GM20000 (cell line): ENCODE results near the gene KIF15.

Experiments used
- DNase-seq: peaks from one replicate; pipeline ENCODE4 v3.0.0; 2012; ENCODE audit warnings: low spot score
- CTCF ChIP-seq: IDR thresholded peaks from 2 replicates; pipeline ENCODE4 v1.5.1; 2012; ENCODE audit warnings: mild to moderate bottlenecking, control low read depth; ENCODE audit errors: extremely low read depth, missing control alignments

The KIF15 gene, protein sequence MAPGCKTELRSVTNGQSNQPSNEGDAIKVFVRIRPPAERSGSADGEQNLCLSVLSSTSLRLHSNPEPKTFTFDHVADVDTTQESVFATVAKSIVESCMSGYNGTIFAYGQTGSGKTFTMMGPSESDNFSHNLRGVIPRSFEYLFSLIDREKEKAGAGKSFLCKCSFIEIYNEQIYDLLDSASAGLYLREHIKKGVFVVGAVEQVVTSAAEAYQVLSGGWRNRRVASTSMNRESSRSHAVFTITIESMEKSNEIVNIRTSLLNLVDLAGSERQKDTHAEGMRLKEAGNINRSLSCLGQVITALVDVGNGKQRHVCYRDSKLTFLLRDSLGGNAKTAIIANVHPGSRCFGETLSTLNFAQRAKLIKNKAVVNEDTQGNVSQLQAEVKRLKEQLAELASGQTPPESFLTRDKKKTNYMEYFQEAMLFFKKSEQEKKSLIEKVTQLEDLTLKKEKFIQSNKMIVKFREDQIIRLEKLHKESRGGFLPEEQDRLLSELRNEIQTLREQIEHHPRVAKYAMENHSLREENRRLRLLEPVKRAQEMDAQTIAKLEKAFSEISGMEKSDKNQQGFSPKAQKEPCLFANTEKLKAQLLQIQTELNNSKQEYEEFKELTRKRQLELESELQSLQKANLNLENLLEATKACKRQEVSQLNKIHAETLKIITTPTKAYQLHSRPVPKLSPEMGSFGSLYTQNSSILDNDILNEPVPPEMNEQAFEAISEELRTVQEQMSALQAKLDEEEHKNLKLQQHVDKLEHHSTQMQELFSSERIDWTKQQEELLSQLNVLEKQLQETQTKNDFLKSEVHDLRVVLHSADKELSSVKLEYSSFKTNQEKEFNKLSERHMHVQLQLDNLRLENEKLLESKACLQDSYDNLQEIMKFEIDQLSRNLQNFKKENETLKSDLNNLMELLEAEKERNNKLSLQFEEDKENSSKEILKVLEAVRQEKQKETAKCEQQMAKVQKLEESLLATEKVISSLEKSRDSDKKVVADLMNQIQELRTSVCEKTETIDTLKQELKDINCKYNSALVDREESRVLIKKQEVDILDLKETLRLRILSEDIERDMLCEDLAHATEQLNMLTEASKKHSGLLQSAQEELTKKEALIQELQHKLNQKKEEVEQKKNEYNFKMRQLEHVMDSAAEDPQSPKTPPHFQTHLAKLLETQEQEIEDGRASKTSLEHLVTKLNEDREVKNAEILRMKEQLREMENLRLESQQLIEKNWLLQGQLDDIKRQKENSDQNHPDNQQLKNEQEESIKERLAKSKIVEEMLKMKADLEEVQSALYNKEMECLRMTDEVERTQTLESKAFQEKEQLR (N-terminal part only)

DNA sequence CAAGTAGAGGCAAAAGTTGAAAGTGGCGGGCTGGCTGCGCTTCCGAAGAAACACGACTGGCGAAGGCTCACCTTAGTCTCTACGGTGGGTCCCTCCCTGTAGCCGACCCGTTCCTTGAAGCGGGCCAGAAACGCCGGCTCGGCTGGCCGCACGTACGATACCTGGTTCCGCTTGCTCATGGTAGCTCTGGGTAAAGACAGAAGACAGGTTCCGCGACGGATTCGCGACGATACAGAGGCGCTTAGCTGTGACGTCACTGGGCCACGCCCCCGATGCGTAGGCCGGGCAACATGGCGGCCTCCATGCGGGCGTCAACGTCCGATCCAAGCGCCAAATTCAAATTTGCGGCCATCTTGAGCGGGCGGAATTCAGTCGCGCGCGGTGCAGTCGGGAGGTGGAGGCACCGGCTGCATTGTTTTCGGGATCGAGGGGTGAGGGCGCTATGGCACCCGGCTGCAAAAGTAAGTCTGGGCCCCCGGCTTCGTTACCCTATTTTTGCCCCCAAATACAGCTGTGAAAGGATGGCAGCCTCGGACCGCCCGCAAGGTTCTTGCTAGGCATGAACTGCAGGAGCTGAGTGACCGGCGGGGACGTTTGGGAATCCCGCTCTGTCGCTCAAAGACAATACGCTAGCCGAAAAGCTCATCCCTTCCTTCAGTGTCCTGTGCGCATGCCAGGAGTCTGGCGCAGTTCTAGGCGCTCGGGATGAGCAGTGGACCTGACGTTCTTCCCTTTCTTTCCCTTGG is at the start of gene KIF15, which contains the start of gene KIAA1143:
Gene KIF15, plus strand, starts transcription at position 371 of the 746 bp plus-strand sequence. Its CDS starts 72 bp downstream, at position 443.
Gene KIAA1143, minus strand, starts transcription at position 196 of the 746 bp plus-strand sequence. Its CDS starts 17 bp downstream, at position 179.
- DNase-seq = peak; percentile 90
- TF ChIP-seq CTCF = no peak

GRCh38 chr3:44712455-44713075 is 49.0 kb upstream of the KIF15 start, which contains the start of gene ZNF502:
ZNF502 (plus strand) TSS chr3:44712660; CDS start chr3:44720262, 7,602 bp downstream.
- DNase-seq = peak; percentile 47
- no peak for TF ChIP-seq CTCF

DNA sequence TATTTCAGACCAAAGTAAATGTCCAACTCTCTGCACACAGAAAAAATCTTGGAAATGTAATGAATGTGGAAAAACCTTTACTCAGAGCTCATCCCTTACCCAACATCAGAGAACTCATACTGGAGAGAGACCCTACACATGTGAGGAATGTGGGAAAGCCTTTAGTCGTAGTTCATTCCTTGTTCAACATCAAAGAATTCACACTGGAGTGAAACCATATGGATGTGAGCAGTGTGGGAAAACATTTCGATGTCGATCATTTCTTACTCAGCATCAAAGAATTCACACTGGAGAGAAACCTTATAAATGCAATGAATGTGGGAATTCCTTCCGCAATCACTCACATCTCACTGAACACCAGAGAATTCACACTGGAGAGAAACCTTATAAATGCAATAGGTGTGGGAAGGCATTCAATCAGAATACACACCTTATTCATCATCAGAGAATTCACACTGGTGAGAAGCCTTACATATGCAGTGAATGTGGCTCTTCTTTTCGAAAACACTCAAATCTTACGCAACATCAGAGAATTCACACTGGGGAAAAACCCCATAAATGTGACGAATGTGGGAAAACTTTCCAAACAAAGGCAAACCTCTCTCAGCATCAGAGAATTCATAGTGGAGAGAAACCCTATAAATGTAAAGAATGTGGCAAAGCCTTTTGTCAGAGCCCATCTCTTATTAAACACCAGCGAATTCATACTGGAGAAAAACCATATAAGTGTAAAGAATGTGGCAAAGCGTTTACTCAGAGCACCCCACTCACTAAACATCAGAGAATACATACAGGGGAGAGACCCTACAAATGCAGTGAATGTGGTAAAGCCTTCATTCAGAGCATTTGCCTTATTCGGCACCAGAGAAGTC is 40.1 kb upstream of the KIF15 start:
- DNase-seq = no peak

DNA sequence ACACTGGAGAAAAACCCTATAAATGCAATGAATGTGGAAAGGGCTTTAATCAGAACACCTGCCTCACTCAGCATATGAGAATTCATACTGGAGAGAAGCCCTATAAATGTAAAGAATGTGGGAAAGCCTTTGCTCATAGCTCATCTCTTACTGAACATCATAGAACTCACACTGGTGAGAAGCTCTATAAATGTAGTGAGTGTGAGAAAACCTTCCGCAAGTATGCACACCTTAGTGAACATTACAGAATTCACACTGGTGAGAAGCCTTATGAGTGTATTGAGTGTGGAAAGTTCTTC is 39.5 kb upstream of the KIF15 start:
- no peak for TF ChIP-seq CTCF
- no peak for DNase-seq

More for the DNA sequence above, 40.1 kb upstream of the KIF15 start:
- no peak for TF ChIP-seq CTCF

DNA sequence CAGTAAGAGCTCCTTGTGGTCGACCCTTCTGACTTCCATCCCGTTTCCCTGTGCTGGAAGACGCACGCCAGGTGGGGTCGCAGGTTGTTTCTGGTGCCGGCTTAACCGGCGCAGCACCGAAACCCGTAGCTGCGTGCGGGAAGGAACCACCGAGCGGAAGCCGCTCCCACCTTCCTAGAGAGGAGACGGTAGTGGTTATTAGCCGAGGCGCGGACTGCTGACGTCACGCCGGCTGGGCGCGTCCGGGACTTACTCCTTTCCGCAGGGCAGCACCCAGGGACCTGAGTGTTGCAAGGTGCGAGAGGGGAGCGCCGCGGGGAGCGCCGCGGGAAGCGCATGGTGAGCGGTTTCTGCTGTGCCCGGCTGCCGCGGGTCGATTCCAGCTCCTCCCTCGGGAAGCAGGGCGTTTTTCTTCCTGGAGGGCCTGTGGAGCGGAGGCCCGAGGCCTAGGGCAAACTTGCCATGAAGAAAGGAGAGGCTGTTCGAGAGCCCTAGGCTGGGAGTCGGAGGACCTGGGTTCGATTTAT is 32.1 kb upstream of the KIF15 start, which contains the start of gene ZNF501:
Gene ZNF501, plus strand, starts transcription at position 252 of the 527 bp plus-strand sequence. CDS start 4,787 bp downstream, outside the sequence.
- TF ChIP-seq CTCF = no peak
- DNase-seq = peak; percentile 77
